DOHH2 (cell line): ENCODE results near the gene PLA2G2E.

Experiments
- H3F3A ChIP-seq: fragments of 200-600 bp; sonication (generic), shearing (Covaris generic); 2 replicates; pipeline ENCODE4 v1.6.0; 2016; ENCODE audit warnings: antibody characterized with exemption, mild to moderate bottlenecking; ENCODE audit not compliant: control insufficient read depth, insufficient read depth
- H3K27ac ChIP-seq: fragments of 200-600 bp; sonication (generic); 2 replicates; pipeline ENCODE4 v1.5.1; 2014; ENCODE audit warnings: low read depth, mild to moderate bottlenecking, low read length, moderate library complexity
- H3K27me3 ChIP-seq: fragments of 200-600 bp; sonication (generic); 2 replicates; pipeline ENCODE4 v1.6.1; 2014; ENCODE audit warnings: mild to moderate bottlenecking, low read length, mixed read lengths; ENCODE audit not compliant: control insufficient read depth
- H3K36me3 ChIP-seq: fragments of 200-600 bp; sonication (generic); 2 replicates; pipeline ENCODE4 v1.6.1; 2014; ENCODE audit warnings: mild to moderate bottlenecking, low read length, moderate library complexity, mixed read lengths; ENCODE audit not compliant: control insufficient read depth
- H3K4me1 ChIP-seq: fragments of 200-600 bp; sonication (generic); 2 replicates; pipeline ENCODE4 v1.6.1; 2014; ENCODE audit warnings: mild to moderate bottlenecking, low read length, mixed read lengths; ENCODE audit not compliant: control insufficient read depth
- H3K4me2 ChIP-seq: fragments of 200-600 bp; sonication (generic); 2 replicates; pipeline ENCODE4 v1.6.0; 2014; ENCODE audit warnings: mild to moderate bottlenecking, low read length, moderate library complexity
- H3K4me3 ChIP-seq: fragments of 200-600 bp; sonication (generic); 2 replicates; pipeline ENCODE4 v1.5.1; 2014; ENCODE audit warnings: mild to moderate bottlenecking, low read length, mixed read lengths
- H3K79me2 ChIP-seq: fragments of 200-600 bp; sonication (generic); 2 replicates; pipeline ENCODE4 v1.6.1; 2014; ENCODE audit warnings: mild to moderate bottlenecking, low read length, mixed read lengths; ENCODE audit not compliant: control insufficient read depth
- H3K9me2 ChIP-seq: fragments of 200-600 bp; sonication (generic); replicated peaks from 2 replicates; pipeline ENCODE4 v1.6.1; 2014; ENCODE audit warnings: mild to moderate bottlenecking, low read length, mixed read lengths; ENCODE audit not compliant: control insufficient read depth
- H3K9me3 ChIP-seq: fragments of 200-600 bp; sonication (generic); 2 replicates; pipeline ENCODE4 v1.6.1; 2014; ENCODE audit warnings: antibody characterized with exemption, low read length, mixed read lengths; ENCODE audit not compliant: control insufficient read depth, insufficient read depth
- H4K20me1 ChIP-seq: fragments of 200-600 bp; sonication (generic); 2 replicates; pipeline ENCODE4 v1.6.0; 2014; ENCODE audit warnings: low read depth, mild to moderate bottlenecking, antibody characterized with exemption, low read length, moderate library complexity; ENCODE audit not compliant: control insufficient read depth, insufficient read depth
- EZH2phosphoT487 ChIP-seq: fragments of 200-600 bp; sonication (generic); IDR thresholded peaks from 2 replicates; pipeline ENCODE4 v1.6.1; 2017; ENCODE audit warnings: borderline replicate concordance, mild to moderate bottlenecking, antibody characterized with exemption, low read length, moderate library complexity, mixed read lengths
- TF ChIP-seq, protein P1 (sequence below): fragments of 200-600 bp; sonication (generic); IDR thresholded peaks from one replicate; pipeline ENCODE4 v1.5.1; 2014; ENCODE audit warnings: antibody characterized with exemption, mild to moderate bottlenecking, low read depth, low read length; ENCODE audit not compliant: poor library complexity, severe bottlenecking

PLA2G2E gene

DNA sequence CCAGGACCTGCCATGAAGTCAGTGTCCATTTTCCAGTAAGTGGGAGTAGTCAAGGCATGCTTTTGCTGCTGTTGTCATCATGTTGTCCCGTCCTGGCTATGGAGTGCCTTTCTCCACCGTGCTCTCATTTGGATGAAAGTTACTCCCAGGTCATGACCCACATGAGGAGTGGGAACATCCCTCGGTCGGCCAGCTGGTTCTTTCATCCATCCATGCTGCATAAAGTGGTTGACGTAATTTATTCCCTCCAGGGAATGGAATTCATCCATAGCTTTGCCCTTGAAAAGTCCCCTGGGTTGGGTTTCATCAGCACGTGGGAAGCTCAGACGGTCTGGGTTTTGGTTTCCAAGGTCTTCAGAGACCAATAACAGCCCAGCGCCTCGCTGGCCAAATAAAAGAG lies 44.4 kb upstream of the PLA2G2E start:
- Histone ChIP-seq H3K27me3 (no peaks in the 10 kb centered on the region), H3K4me2 (no peak overlapping the region), H3K36me3 (no peaks in the 10 kb centered on the region), H3K4me3 (no peak overlapping the region), H3K79me2 (no peaks in the 10 kb centered on the region), H3F3A (no peaks in the 10 kb centered on the region), H3K9me3 (no peaks in the 10 kb centered on the region), H4K20me1 (no peaks in the 10 kb centered on the region), H3K4me1 (no peaks in the 10 kb centered on the region), H3K27ac (no peak overlapping the region), H3K9me2 (no peaks in the 10 kb centered on the region)
- TF ChIP-seq, protein P1, sequence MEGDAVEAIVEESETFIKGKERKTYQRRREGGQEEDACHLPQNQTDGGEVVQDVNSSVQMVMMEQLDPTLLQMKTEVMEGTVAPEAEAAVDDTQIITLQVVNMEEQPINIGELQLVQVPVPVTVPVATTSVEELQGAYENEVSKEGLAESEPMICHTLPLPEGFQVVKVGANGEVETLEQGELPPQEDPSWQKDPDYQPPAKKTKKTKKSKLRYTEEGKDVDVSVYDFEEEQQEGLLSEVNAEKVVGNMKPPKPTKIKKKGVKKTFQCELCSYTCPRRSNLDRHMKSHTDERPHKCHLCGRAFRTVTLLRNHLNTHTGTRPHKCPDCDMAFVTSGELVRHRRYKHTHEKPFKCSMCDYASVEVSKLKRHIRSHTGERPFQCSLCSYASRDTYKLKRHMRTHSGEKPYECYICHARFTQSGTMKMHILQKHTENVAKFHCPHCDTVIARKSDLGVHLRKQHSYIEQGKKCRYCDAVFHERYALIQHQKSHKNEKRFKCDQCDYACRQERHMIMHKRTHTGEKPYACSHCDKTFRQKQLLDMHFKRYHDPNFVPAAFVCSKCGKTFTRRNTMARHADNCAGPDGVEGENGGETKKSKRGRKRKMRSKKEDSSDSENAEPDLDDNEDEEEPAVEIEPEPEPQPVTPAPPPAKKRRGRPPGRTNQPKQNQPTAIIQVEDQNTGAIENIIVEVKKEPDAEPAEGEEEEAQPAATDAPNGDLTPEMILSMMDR, result no peak
- no peak for TF ChIP-seq EZH2phosphoT487

DNA sequence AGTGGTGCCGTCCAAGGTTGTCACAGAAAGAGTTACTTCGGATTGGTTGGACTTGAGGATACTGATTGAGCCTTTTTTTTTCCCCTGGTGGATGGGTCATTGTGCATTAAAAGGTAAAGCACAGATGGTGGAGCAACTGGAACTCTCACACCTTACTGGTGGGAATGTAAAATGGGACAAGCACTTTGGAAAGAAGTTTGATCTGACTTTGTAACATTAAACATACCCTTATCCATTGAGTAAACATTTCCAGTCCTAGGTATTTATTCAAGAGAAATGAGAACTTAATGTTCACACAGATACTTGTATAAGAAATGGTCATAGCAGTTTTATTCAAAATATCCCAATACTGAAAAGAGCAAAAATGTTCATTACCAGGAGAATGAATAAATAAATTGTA lies 41.1 kb upstream of the PLA2G2E start:
- no peaks in the 10 kb centered on the region for H4K20me1 ChIP-seq
- no peaks in the 10 kb centered on the region for H3K9me3 ChIP-seq
- H3K27ac ChIP-seq, result no peak overlapping the region
- H3F3A ChIP-seq, result no peaks in the 10 kb centered on the region
- no peaks in the 10 kb centered on the region for H3K9me2 ChIP-seq
- no peak for TF ChIP-seq EZH2phosphoT487
- TF ChIP-seq, protein P1, result no peak
- no peak overlapping the region for H3K4me3 ChIP-seq
- no peaks in the 10 kb centered on the region for H3K36me3 ChIP-seq
- peaks cover 7% of the 10 kb centered on the region for H3K4me1 ChIP-seq
- no peak overlapping the region for H3K4me2 ChIP-seq
- H3K79me2 ChIP-seq, result no peaks in the 10 kb centered on the region
- H3K27me3 ChIP-seq, result peaks cover 3% of the 10 kb centered on the region; the same call in 1 of the 2 replicates

DNA sequence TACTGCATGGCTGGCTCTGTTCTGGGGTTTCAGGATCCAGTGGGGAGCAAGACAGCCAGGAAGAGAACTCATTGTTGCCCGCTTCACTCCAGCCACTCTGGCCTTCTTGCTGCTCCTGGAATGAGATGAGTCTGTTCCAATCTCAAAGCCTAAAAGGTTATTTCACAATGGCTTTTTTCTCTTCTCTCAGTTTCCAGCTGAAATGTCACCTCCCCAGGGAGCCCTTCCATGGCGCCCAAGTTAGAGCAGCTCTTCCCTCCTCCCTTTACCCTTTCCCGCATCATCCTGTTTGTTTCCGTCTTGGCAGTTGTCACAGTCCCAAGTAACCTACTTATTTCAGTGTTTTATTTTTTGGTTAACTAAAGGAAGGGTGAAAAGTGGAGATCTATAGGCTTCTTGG lies 40.2 kb upstream of the PLA2G2E start:
- peaks cover 3% of the 10 kb centered on the region; the same call in 1 of the 2 replicates for H3K27me3 ChIP-seq
- H3K4me1 ChIP-seq, result peaks cover 7% of the 10 kb centered on the region
- H3F3A ChIP-seq, result no peaks in the 10 kb centered on the region
- no peak overlapping the region for H3K4me2 ChIP-seq
- no peak overlapping the region for H3K27ac ChIP-seq
- H3K9me2 ChIP-seq, result no peaks in the 10 kb centered on the region
- no peaks in the 10 kb centered on the region for H3K36me3 ChIP-seq
- no peaks in the 10 kb centered on the region for H3K9me3 ChIP-seq
- TF ChIP-seq, protein P1, result no peak
- no peak for TF ChIP-seq EZH2phosphoT487
- H4K20me1 ChIP-seq, result no peaks in the 10 kb centered on the region
- no peaks in the 10 kb centered on the region for H3K79me2 ChIP-seq
- H3K4me3 ChIP-seq, result no peak overlapping the region

DNA sequence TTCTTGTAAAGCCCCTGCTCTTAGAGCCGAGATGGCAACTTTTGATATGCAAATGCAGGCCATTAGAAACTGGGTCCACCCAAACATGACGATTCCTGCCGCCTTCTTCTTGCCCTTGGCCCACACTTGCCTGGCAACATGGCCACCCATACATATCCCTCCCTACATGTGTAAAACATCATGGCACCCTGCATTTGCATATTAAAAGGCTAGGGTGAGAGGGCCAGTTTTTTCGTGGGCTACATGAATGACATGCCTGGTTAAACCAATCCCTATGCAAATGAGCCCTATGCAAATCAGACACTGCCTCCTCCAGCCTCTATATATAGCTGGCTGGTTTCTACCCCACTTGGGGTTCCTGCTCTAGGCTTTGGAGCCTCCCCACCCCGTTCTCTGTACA lies 37.2 kb upstream of the PLA2G2E start:
- Histone ChIP-seq H3K27me3 (peaks cover 5% of the 10 kb centered on the region), H3K4me3 (no peak overlapping the region; the same call in 1 of the 2 replicates), H3K9me3 (no peaks in the 10 kb centered on the region), H3K4me1 (peaks cover 7% of the 10 kb centered on the region), H3K79me2 (no peaks in the 10 kb centered on the region), H3F3A (no peaks in the 10 kb centered on the region), H3K27ac (no peak overlapping the region), H3K4me2 (peak overlapping the region; percentile 28; the same call in 1 of the 2 replicates), H3K9me2 (no peaks in the 10 kb centered on the region), H3K36me3 (no peaks in the 10 kb centered on the region), H4K20me1 (no peaks in the 10 kb centered on the region)
- no peak for TF ChIP-seq EZH2phosphoT487
- TF ChIP-seq, protein P1, result no peak
